T-helper 22 cell (primary cell): ENCODE data around the gene C1QTNF1.

ENCODE experiments used
- DNase-seq: peaks from one replicate; pipeline ENCODE4 v3.0.0-alpha.2; 2020; ENCODE audit warnings: low read depth

Gene C1QTNF1, protein sequence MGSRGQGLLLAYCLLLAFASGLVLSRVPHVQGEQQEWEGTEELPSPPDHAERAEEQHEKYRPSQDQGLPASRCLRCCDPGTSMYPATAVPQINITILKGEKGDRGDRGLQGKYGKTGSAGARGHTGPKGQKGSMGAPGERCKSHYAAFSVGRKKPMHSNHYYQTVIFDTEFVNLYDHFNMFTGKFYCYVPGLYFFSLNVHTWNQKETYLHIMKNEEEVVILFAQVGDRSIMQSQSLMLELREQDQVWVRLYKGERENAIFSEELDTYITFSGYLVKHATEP

DNA sequence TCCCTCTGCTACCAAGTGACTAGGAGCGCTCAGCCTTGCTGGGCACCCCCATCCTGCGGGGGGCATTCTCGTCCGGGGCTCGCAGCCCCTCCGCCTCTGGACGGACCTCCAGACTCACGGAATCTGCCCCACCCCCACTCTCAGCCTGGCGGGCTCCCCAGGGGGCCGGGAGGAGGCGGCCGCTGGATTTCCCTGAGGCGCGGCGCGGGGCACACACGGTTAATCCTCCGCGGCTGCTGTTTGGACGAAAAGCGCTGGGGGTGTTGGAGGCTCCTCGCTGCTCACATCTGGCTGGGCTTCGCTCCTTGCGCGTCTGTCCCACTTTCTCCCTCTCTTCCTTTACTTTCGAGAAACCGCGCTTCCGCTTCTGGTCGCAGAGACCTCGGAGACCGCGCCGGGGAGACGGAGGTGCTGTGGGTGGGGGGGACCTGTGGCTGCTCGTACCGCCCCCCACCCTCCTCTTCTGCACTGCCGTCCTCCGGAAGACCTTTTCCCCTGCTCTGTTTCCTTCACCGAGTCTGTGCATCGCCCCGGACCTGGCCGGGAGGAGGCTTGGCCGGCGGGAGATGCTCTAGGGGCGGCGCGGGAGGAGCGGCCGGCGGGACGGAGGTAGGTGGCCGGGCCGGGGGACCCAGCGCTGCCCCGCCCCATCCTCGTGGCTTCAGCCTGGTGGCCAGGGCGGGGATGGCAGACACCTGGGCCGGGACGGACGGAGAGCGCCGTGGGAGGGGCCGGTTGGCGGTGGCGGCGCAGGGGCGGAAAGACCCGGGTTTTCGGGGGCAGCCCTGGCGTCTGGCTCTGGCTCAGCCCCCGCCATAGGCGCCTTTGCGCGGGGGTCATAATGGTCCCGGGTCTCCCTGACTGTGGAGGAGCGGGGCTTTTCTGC lies at the start of gene C1QTNF1:
Gene C1QTNF1, plus strand, starts transcription at position 284 of the 886 bp plus-strand sequence. CDS start 19,800 bp downstream, outside the sequence.
- DNase-seq = no peak

GRCh38 chr17:78974635-78975591 lies 49.1 kb upstream of the C1QTNF1 start:
- DNase-seq = no peak

DNA sequence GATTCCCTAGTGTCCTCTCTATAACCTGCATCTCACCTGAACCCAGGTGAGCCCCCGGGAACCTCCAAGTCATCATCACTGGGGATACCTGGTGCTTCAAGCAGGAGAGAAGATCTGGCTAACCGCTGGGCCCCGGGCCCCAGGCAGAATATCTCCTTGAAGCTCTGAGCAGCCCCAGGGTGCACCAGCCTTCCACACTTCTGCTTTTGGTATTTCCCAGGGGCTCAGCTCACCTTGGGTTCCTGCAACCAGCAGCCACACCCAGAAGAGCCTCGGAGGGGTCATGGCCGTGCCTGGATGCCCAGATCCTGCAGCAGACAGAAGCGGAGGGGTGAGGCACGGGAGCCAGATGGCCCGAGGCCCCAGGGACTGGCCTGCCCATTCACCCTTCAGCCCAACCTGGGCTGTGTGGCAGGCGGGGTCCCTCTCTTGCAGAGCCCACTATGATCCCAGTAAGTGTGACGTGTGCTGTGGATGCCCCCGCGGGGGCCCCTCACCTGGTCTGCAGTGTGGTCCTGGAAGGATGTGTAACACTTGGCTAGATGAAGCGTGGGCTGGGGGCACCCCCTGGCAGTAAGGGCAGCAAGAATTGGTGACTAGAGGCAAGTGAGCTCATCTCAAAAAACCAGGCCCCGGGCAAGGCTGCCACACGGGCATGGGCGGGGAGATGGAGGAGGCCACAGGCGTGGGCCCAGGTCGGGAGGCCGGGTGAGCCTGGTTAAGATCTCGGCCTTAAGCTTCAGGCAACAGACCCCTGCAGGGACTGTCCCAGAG lies 46.9 kb upstream of the C1QTNF1 start:
- DNase-seq = no peak

DNA sequence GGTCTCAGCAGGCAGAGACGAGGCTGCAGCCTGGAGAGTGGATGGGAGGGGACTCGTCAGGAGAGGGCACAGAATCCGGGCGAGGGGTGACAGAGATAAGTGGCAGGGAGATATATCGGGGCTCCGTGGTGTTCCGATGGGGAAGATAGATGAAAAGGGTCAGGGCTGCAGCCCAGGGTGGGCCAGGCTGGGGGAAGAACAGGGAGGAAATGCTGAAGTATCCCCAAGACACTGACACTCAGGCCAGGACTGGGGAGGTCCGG lies 46.4 kb upstream of the C1QTNF1 start:
- no peak for DNase-seq

DNA sequence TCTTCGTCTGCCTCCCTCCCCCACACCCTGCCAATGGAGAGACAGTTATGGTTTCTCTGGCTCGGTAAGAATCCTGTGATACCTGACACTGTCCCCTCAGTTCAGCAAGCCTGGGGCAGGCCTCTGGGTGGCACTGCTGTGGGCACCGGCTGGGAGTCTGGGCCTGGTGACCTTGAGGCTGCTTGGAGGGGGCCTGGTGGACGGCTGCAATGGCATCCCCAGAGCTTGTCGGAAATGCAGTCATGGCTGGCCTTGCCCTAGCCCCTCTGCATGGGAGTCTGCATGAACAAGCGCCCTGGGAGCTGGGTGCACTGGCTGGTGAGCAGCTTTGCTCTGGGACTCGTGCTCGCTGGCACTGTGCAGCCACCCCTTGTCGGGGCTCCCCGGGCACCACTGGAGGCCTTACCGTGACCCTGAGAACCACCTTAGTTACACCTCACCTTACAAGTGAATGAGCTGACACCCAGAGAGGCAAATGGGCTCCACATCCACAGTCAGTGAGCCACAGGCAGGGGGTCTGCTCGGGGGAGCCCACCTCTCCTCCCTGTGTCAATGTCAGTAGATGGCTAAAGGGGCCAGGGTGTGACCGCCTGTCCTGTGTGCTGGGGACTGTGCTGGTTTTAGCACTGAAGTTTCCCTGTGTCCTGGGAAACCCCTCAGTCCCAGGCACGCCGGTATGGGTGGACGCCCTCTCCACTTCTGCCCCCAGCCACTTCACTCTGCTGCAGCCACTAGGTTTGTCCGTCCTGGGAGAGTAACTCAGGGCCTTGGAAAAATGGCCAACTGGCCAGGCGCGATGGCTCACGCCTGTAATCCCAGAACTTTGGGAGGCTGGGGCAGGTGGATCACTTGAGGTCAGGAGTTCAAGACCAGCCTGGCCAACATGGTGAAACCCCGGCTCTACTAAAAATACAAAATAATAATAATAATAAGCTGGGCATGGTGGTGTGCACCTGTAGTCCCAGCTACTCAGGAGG lies 45.7 kb upstream of the C1QTNF1 start:
- DNase-seq = no peak

DNA sequence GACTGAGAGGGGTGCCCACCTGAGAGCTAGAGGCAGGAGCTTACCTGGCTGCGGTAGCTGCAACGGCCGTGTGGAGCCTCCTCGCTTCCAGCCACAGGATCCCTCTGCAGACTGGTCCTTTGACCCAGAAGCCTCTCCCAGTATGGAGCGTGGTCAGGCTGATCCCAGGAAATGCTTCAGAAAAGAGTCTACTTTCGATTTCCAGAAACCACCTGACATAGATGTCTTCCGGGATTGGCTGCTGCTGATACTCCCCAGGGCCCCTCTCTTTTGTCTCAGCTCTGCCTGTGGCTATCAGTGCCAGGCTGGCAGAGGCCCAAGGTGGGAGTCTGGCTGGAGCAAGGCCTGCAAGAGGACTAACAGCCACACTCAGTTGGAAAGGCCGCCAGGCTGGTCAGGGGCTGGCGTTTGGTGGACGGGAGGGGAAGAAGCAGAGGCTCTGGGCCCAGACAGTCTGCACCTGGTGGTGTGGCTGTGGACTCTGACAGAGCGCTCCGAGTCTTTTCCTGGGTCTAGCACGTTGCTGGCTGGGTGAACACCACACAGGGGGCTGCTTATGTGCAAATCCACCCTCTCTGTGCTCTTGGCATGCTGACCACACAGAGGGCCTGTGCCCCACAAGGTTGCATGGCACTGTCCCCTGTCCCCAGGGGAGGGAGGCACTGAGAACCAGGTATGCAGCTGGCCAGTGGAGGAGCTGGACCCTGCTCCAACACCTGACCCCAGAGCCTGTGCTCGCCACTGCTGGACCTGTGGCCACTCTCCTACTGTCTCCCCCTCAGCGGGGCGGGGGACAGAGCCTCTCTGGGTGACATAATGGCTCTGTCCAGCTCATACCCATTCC lies 44.0 kb upstream of the C1QTNF1 start, which contains the start of gene LGALS3BP:
Gene LGALS3BP, minus strand, starts transcription at position 144 of the 844 bp plus-strand sequence. CDS start 2,732 bp downstream, outside the sequence.
- DNase-seq = no peak

- no peak for DNase-seq
Measured at GRCh38 chr17:78980624-78980972, 43.4 kb upstream of the C1QTNF1 start.

- DNase-seq = no peak
Measured at GRCh38 chr17:78981010-78981888, 42.7 kb upstream of the C1QTNF1 start.

DNA sequence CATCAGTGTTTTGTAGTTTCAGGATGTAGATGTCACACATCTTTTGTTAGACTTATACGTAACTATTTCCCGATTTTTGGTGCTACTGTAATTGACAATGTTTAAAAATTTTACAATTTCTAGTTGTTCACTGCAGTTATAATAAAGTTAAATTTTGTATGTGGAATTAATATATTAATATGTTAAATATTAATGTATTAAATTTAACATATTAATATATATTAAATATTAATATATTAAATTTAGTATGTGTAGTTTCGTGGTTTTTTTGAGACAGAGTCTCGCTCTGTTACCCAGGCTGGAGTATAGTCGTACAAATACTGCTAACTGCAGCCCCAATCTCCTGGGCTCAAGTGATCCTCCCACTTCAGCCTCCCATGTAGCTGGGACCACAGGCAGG lies 38.6 kb upstream of the C1QTNF1 start:
- no peak for DNase-seq

DNA sequence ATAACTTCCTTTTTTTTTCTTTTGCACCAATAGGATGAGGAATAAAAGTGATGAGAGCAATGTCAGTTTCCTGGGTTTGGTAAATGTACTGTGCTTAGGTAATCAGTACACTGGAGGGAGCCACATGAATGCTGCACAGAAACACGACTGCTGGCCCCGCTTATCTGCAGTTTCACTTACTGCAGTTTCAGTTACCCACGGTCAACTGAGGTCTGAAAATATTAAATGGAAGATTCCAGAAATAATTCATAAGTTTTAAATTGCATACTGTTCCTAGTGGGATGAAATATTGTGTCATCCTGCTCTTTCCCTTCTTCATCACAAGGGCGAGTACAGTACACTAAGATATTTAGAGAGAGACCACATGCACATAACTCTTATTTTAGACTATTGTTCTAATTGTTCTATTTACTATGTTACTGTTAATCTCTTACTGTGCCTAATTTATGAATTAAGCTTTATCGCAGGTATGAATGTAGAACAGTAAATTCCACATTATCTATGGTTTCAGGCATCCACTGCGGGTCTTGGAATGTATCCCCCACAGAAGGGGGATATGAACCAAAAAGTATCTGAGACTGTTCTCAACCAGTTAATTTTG lies 37.8 kb upstream of the C1QTNF1 start:
- DNase-seq = no peak

- no peak for DNase-seq
Measured at GRCh38 chr17:78986649-78987328, 37.2 kb upstream of the C1QTNF1 start.

DNA sequence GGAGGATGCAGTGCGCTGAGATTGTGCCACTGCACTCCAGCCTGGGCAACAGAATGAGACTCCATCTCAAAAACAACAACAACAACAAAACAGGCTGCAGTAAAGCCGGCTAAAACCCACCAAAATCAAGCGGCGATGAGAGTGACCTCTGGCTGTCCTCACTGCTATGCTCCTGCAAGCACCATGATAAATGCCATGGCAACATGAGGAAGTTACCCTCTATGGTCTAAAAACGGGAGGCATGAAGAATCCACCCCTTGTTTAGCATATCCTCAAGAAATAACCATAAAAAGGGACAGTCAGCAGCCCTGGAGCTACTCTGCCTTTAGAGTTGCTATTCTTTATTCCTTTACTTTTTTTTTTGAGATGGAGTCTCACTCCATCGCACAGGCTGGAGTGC lies 35.8 kb upstream of the C1QTNF1 start:
- DNase-seq = no peak

DNA sequence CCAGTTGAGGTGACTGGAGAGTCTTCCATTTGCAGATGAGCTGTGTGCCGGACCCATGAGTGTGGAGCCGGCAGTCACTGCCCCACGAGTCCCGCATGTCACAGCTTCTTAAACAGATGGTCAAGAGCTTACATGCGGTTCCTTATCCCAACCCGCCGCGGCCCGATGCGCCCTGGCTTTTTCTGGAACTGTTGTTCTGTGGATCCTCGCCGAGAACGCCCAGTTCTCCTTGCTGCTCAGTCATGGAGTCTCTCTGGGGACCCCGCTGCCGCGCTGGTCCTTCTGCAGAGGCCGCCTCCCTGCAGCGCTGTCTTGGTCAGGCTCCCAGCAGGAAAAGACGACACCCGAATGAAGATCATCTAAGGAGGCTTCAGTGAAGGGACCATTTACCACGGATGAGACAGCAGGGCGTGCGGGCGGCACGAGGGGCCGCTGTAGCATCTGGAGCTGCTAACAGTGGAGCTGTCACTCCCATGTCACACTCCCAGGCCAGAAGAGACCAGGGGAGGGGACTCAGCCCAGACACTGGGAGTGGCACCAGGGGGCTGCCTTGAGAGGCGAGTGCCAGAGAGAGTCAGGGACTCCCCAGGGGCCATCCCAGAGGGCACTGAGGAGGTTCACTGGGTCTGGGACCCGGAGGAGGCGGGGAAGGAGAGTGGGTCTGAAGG lies 33.5 kb upstream of the C1QTNF1 start:
- no peak for DNase-seq

- no peak for DNase-seq
Measured at GRCh38 chr17:78991017-78991738, 32.8 kb upstream of the C1QTNF1 start.

DNA sequence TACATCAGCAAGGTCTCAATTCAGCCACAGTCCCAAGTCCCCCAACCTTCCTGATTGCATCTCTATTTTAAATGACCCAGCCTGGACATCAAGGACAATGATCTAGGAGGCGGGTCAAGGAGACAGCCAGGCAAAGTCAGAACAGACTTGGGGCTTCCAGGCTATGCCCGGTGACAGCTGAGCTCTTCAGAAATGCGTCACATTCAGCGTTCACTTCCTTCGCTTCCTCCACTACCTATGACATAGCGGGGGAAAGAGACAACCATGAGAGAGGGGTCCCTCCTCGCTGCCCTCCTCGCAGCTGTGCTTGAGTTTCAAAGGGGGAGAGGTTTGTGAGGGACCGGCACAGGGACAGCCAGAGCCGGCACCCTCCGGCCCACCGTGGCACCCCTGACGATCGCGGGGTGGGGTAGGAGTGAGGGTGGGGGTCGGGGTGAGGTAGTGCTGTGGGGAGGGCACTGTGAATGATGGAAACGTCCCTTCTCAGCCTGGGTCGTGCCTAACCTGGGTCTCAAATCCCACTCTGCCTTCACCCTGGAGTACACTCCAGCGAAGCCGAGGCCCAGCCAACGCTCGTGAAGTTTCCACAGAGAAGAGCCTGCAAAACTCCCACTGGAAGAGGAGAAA lies 31.9 kb upstream of the C1QTNF1 start:
- DNase-seq = no peak
